Fibroblast of lung (primary cell): ENCODE results near the gene TBC1D22A. TPM values are rescaled to one million over a fixed set of nuclear protein-coding genes. Genes with fewer than 3 reads are reported as not detected.
A peak's percentile ranks its signal among the peaks of the same experiment; 100 is the strongest.

Experiments
- DNase-seq, 2 donors: peaks; one replicate each; pipeline versions ENCODE4 v3.0.0 to v3.0.0-alpha.2; 2010; ENCODE audit warnings: low read depth in 2 of 2
- H2AFZ ChIP-seq: 2 replicates; pipeline ENCODE4 v1.5.1; 2012; ENCODE audit warnings: low read length, control low read depth, inconsistent platforms
- H3K27ac ChIP-seq: 2 replicates; pipeline ENCODE4 v1.5.1; 2011; ENCODE audit warnings: low read length, control low read depth; ENCODE audit not compliant: insufficient read depth
- H3K27me3 ChIP-seq: 2 replicates; pipeline ENCODE4 v1.5.1; 2011; ENCODE audit warnings: mild to moderate bottlenecking, low read length; ENCODE audit not compliant: control insufficient read depth, insufficient read depth
- H3K36me3 ChIP-seq: 2 replicates; pipeline ENCODE4 v1.5.1; 2011; ENCODE audit warnings: low read length; ENCODE audit not compliant: control insufficient read depth, insufficient read depth
- H3K4me1 ChIP-seq: 2 replicates; pipeline ENCODE4 v1.5.1; 2011; ENCODE audit warnings: low read length; ENCODE audit not compliant: control insufficient read depth, insufficient read depth; ENCODE audit errors: extremely low read depth
- H3K4me2 ChIP-seq: 2 replicates; pipeline ENCODE4 v1.5.1; 2011; ENCODE audit warnings: low read length, control low read depth; ENCODE audit not compliant: insufficient read depth; ENCODE audit errors: extremely low read depth
- H3K4me3 ChIP-seq, 4 experiments: fragments of 200-600 bp in 1 of 4; sonication (generic) in 1 of 4; replicated peaks in 1 of 4; 2 replicates each; pipeline ENCODE4 v1.5.1; 2011 to 2016; ENCODE audit warnings: low read length in 4 of 4, low read depth in 3 of 4, mild to moderate bottlenecking in 3 of 4, control low read depth in 2 of 4, inconsistent platforms in 1 of 4, mixed read lengths in 1 of 4; ENCODE audit not compliant: insufficient read depth in 1 of 4; ENCODE audit errors: control extremely low read depth in 1 of 4
- H3K79me2 ChIP-seq: 2 replicates; pipeline ENCODE4 v1.5.1; 2012; ENCODE audit warnings: mild to moderate bottlenecking, low read length, inconsistent platforms; ENCODE audit not compliant: control insufficient read depth, insufficient read depth
- H3K9ac ChIP-seq: 2 replicates; pipeline ENCODE4 v1.5.1; 2011; ENCODE audit warnings: mild to moderate bottlenecking, low read length, control low read depth; ENCODE audit not compliant: insufficient read depth
- H3K9me3 ChIP-seq: 2 replicates; pipeline ENCODE4 v1.5.1; 2012; ENCODE audit warnings: low read depth, low read length; ENCODE audit not compliant: control insufficient read depth, insufficient read depth
- H4K20me1 ChIP-seq: 2 replicates; pipeline ENCODE4 v1.5.1; 2011; ENCODE audit warnings: low read length; ENCODE audit not compliant: control insufficient read depth, insufficient read depth; ENCODE audit errors: extremely low read depth
- CTCF ChIP-seq, 2 donors: IDR thresholded peaks in 1 of 2; conservative IDR thresholded peaks in 1 of 2; 1 replicate in 1 of 2; 2 replicates in 1 of 2; pipeline ENCODE4 v1.5.1; 2011 to 2012; ENCODE audit warnings: low read length in 2 of 2, control low read depth in 1 of 2, inconsistent platforms in 1 of 2, low read depth in 1 of 2, mild to moderate bottlenecking in 1 of 2
- EZH2 ChIP-seq: IDR thresholded peaks from 2 replicates; pipeline ENCODE4 v1.5.1; 2012; ENCODE audit warnings: low read length, control low read depth, mild to moderate bottlenecking; ENCODE audit errors: missing control alignments
- polyA plus RNA-seq, 2 donors: library from polyadenylated mRNA; depleted of rRNA in 1 of 2; stranded (reverse) in 1 of 2; unstranded in 1 of 2; fragments of >200 nt; gene quantifications; 2 replicates each; pipeline ENCODE4 v1.2.1, GENCODE V29; 2011 to 2012; ENCODE audit warnings: missing spikeins in 1 of 2
- total RNA-seq: library from RNA; depleted of rRNA; stranded (reverse); fragments of >200 nt; gene quantifications from 2 replicates; pipeline ENCODE4 v1.2.1, GENCODE V29; 2014

The TBC1D22A gene
- total and polyA plus RNA-seq, 2 donors (not counting 1 experiment from before 2014, with no cell fraction given), result 11.6 to 17.6 TPM

GRCh38 chr22:46754826-46755225, 7.6 kb upstream of the TBC1D22A start:
- H3K36me3 ChIP-seq, result no peaks in the 10 kb centered on the region
- H2AFZ ChIP-seq, result peak overlapping the region; percentile 12
- TF ChIP-seq EZH2, result no peak
- TF ChIP-seq CTCF (conservative IDR thresholded peaks at IDR 0.05 in 1 of 2, IDR thresholded peaks at IDR 0.05 in 1 of 2; ENCODE audit: low read depth in 1 of 2, low read length in 2 of 2), result no peak
- H3K4me3 ChIP-seq, result no peak overlapping the region
- no peak for DNase-seq
- no peaks in the 10 kb centered on the region for H3K79me2 ChIP-seq
- no peaks in the 10 kb centered on the region for H3K27me3 ChIP-seq
- H3K9ac ChIP-seq, result no peak overlapping the region
- H4K20me1 ChIP-seq, result no peaks in the 10 kb centered on the region
- peak overlapping the region; percentile 37 for H3K4me2 ChIP-seq
- H3K9me3 ChIP-seq, result no peaks in the 10 kb centered on the region
- H3K4me1 ChIP-seq, result peaks cover 24% of the 10 kb centered on the region
- peak overlapping the region; percentile 99 for H3K27ac ChIP-seq

GRCh38 chr22:46755525-46755924, 6.9 kb upstream of the TBC1D22A start:
- H3K36me3 ChIP-seq, result no peaks in the 10 kb centered on the region
- no peak for DNase-seq
- no peaks in the 10 kb centered on the region for H3K27me3 ChIP-seq
- no peak overlapping the region for H3K4me3 ChIP-seq
- H3K9ac ChIP-seq, result no peak overlapping the region
- H4K20me1 ChIP-seq, result no peaks in the 10 kb centered on the region
- no peak overlapping the region for H3K27ac ChIP-seq
- H2AFZ ChIP-seq, result no peak overlapping the region
- H3K4me2 ChIP-seq, result no peak overlapping the region
- TF ChIP-seq EZH2, result no peak
- TF ChIP-seq CTCF (conservative IDR thresholded peaks at IDR 0.05 in 1 of 2, IDR thresholded peaks at IDR 0.05 in 1 of 2; ENCODE audit: low read depth in 1 of 2, low read length in 2 of 2), result no peak
- peaks cover 20% of the 10 kb centered on the region for H3K4me1 ChIP-seq
- H3K9me3 ChIP-seq, result no peaks in the 10 kb centered on the region
- H3K79me2 ChIP-seq, result no peaks in the 10 kb centered on the region

- Histone ChIP-seq H4K20me1 (no peaks in the 10 kb centered on the region), H2AFZ (no peak overlapping the region), H3K79me2 (peaks cover 4% of the 10 kb centered on the region), H3K4me3 (no peak overlapping the region), H3K9me3 (no peaks in the 10 kb centered on the region), H3K27me3 (no peaks in the 10 kb centered on the region), H3K36me3 (peaks cover 2% of the 10 kb centered on the region), H3K4me2 (no peak overlapping the region), H3K4me1 (peaks cover 19% of the 10 kb centered on the region), H3K9ac (no peak overlapping the region), H3K27ac (no peak overlapping the region)
- DNase-seq, result no peak
- TF ChIP-seq EZH2 (no peak), CTCF (conservative IDR thresholded peaks at IDR 0.05 in 1 of 2, IDR thresholded peaks at IDR 0.05 in 1 of 2; ENCODE audit: low read depth in 1 of 2, low read length in 2 of 2) (no peak)
Measured at GRCh38 chr22:46756097-46756496, 6.4 kb upstream of the TBC1D22A start.
